ENCODE measurements around the gene DNAAF8.
"Not testable (repeated sequence)": the region's sequence is repeated elsewhere in the genome, so short reads cannot be mapped to it uniquely, and the experiment has no call there.

Gene DNAAF8

GRCh38 chr16:4783251-4783950 is 49.1 kb downstream of the DNAAF8 start:
- no peak for DNase-seq (ENCODE audit: low read depth in 2 of 2)

- DNase-seq (ENCODE audit: low read depth in 2 of 2) = no peak
Observed at GRCh38 chr16:4783951-4784336, 49.6 kb downstream of the DNAAF8 start.

GRCh38 chr16:4784444-4784987 is 50.2 kb downstream of the DNAAF8 start:
- not testable (repeated sequence) for DNase-seq (ENCODE audit: low read depth in 2 of 2)

- DNase-seq (ENCODE audit: low read depth in 2 of 2) = no peak
Observed at GRCh38 chr16:4785758-4786433, 51.6 kb downstream of the DNAAF8 start.

- no peak for DNase-seq (ENCODE audit: low read depth in 2 of 2)
Observed at GRCh38 chr16:4787068-4787467, 52.7 kb downstream of the DNAAF8 start.

- DNase-seq (ENCODE audit: low read depth in 2 of 2) = no peak
Observed at GRCh38 chr16:4787627-4788482, 53.5 kb downstream of the DNAAF8 start, which contains the start of gene SEPTIN12. TSS of gene SEPTIN12 (minus strand) at chr16:4788345. CDS start at chr16:4787645, 700 bp downstream.

GRCh38 chr16:4788489-4788889 is 54.2 kb downstream of the DNAAF8 start:
- no peak for DNase-seq (ENCODE audit: low read depth in 2 of 2)

GRCh38 chr16:4788910-4789309 is 54.6 kb downstream of the DNAAF8 start:
- DNase-seq (ENCODE audit: low read depth in 2 of 2) = no peak

GRCh38 chr16:4790261-4790660 is 55.9 kb downstream of the DNAAF8 start:
- no peak for DNase-seq (ENCODE audit: low read depth in 2 of 2)

- no peak for DNase-seq (ENCODE audit: low read depth in 2 of 2)
Observed at GRCh38 chr16:4790871-4791270, 56.5 kb downstream of the DNAAF8 start.

GRCh38 chr16:4792951-4793513 is 58.7 kb downstream of the DNAAF8 start:
- DNase-seq (ENCODE audit: low read depth in 2 of 2) = no peak

GRCh38 chr16:4795181-4795827 is 61.0 kb downstream of the DNAAF8 start, which contains the start of gene SMIM22:
TSS of gene SMIM22 (plus strand) at chr16:4795369. CDS start at chr16:4795735, 366 bp downstream.
- DNase-seq (ENCODE audit: low read depth in 2 of 2) = no peak

- no peak for DNase-seq (ENCODE audit: low read depth in 2 of 2)
Observed at GRCh38 chr16:4795828-4796572, 61.7 kb downstream of the DNAAF8 start.

- DNase-seq (ENCODE audit: low read depth in 2 of 2) = no peak
Observed at GRCh38 chr16:4796982-4797804, 62.9 kb downstream of the DNAAF8 start.

- no peak for DNase-seq (ENCODE audit: low read depth in 2 of 2)
Observed at GRCh38 chr16:4797805-4798252, 63.5 kb downstream of the DNAAF8 start.

- no peak for DNase-seq (ENCODE audit: low read depth in 2 of 2)
Observed at GRCh38 chr16:4798456-4798855, 64.1 kb downstream of the DNAAF8 start.

Measured in stimulated activated CD4-positive, alpha-beta T cell treated with anti-CD3 and anti-CD28 coated beads, Interleukin-4, amount 100 ng/mL, for 48 hours (primary cell).